GM12878 (cell line): ENCODE data around the gene ARL5C. TPM values are rescaled to one million over a fixed set of nuclear protein-coding genes. Genes with fewer than 3 reads are reported as not detected.

ENCODE experiments used
- CBX3 ChIP-seq: fragments of 200-600 bp; sonication (generic); IDR thresholded peaks from 2 replicates; pipeline ENCODE4 v1.6.1; 2016; ENCODE audit warnings: low read depth, borderline replicate concordance
- CBX5 ChIP-seq: sonication (generic); IDR thresholded peaks from 2 replicates; pipeline ENCODE4 v1.6.1; 2016; ENCODE audit warnings: low read depth, moderate library complexity, mild to moderate bottlenecking, inconsistent platforms
- CEBPB ChIP-seq, 2 experiments: fragments of 150-350 bp in 1 of 2; IDR thresholded peaks; 2 replicates each; pipeline ENCODE4 v1.6.1; 2012 to 2014; ENCODE audit warnings: low read depth in 2 of 2, low read length in 2 of 2, borderline replicate concordance in 1 of 2, inconsistent platforms in 1 of 2
- CHD2 ChIP-seq: IDR thresholded peaks from 2 replicates; pipeline ENCODE4 v1.6.1; 2011; ENCODE audit warnings: low read depth, low read length, improper control_type of control experiment, borderline replicate concordance
- GABPA ChIP-seq: IDR thresholded peaks from 2 replicates; pipeline ENCODE4 v1.6.1; 2014; ENCODE audit warnings: antibody characterized with exemption, low read depth, mild to moderate bottlenecking, inconsistent platforms
- HDGF ChIP-seq: fragments of 450-650 bp; IDR thresholded peaks from 2 replicates; pipeline ENCODE4 v1.6.1; 2016; ENCODE audit warnings: antibody characterized with exemption
- IKZF2 ChIP-seq, 2 experiments: fragments of 450-650 bp; IDR thresholded peaks; 2 replicates each; pipeline ENCODE4 v1.6.1; 2017; ENCODE audit warnings: mild to moderate bottlenecking in 2 of 2, moderate library complexity in 2 of 2
- IRF3 ChIP-seq: fragments of 450-650 bp; IDR thresholded peaks from 2 replicates; pipeline ENCODE4 v1.6.1; 2014; ENCODE audit warnings: mild to moderate bottlenecking
- IRF5 ChIP-seq: fragments of 450-650 bp; IDR thresholded peaks from 2 replicates; pipeline ENCODE4 v1.6.1; 2017; ENCODE audit warnings: borderline replicate concordance
- KAT2A ChIP-seq: conservative IDR thresholded peaks from 2 replicates; pipeline ENCODE4 v1.6.1; 2011; ENCODE audit warnings: low read depth, low read length; ENCODE audit not compliant: control insufficient read depth
- KLF5 ChIP-seq: fragments of 450-650 bp; IDR thresholded peaks from 2 replicates; pipeline ENCODE4 v1.6.1; 2014; ENCODE audit warnings: mild to moderate bottlenecking; ENCODE audit not compliant: partially characterized antibody
- MXI1 ChIP-seq: fragments of 150-350 bp; IDR thresholded peaks from 2 replicates; pipeline ENCODE4 v1.6.1; 2011; ENCODE audit warnings: low read depth, mild to moderate bottlenecking, inconsistent platforms, low read length, improper control_type of control experiment
- MYB ChIP-seq: fragments of 150-350 bp; IDR thresholded peaks from 2 replicates; pipeline ENCODE4 v1.6.1; 2014; ENCODE audit warnings: mild to moderate bottlenecking, low read depth, low read length, borderline replicate concordance
- NKRF ChIP-seq: fragments of 450-650 bp; conservative IDR thresholded peaks from 2 replicates; pipeline ENCODE4 v1.6.1; 2017; ENCODE audit warnings: mild to moderate bottlenecking, moderate library complexity
- NR2F1 ChIP-seq: fragments of 450-650 bp; conservative IDR thresholded peaks from 2 replicates; pipeline ENCODE4 v1.6.1; 2017; ENCODE audit warnings: mild to moderate bottlenecking
- RAD51 ChIP-seq: fragments of 450-650 bp; IDR thresholded peaks from 2 replicates; pipeline ENCODE4 v1.6.1; 2016; ENCODE audit warnings: moderate library complexity, mild to moderate bottlenecking, inconsistent platforms
- SRF ChIP-seq, 2 experiments: IDR thresholded peaks; 2 replicates each; pipeline ENCODE4 v1.6.1; 2011; ENCODE audit warnings: low read depth in 2 of 2, low read length in 2 of 2, mild to moderate bottlenecking in 1 of 2, moderate library complexity in 1 of 2
- STAT1 ChIP-seq: fragments of 450-650 bp; conservative IDR thresholded peaks from 2 replicates; pipeline ENCODE4 v1.6.1; 2014; ENCODE audit warnings: antibody characterized with exemption, mild to moderate bottlenecking
- SUZ12 ChIP-seq: fragments of 200-600 bp; sonication (generic); IDR thresholded peaks from one replicate; pipeline ENCODE4 v1.6.1; 2018; ENCODE audit warnings: antibody characterized with exemption, mild to moderate bottlenecking; ENCODE audit not compliant: unreplicated experiment
- TAF1 ChIP-seq: IDR thresholded peaks from 2 replicates; pipeline ENCODE4 v1.6.1; 2011; ENCODE audit warnings: mild to moderate bottlenecking, low read depth, low read length, borderline replicate concordance
- WRNIP1 ChIP-seq: IDR thresholded peaks from 2 replicates; pipeline ENCODE4 v1.6.1; 2011; ENCODE audit warnings: low read depth, low read length, improper control_type of control experiment, borderline replicate concordance
- ZNF687 ChIP-seq: fragments of 450-650 bp; IDR thresholded peaks from 2 replicates; pipeline ENCODE4 v1.6.1; 2017; ENCODE audit warnings: mild to moderate bottlenecking, moderate library complexity
- polyA plus RNA-seq, 11 experiments: library from polyadenylated mRNA; depleted of rRNA in 4 of 11; unstranded in 6 of 11; stranded (reverse) in 5 of 11; fragments of >200 nt; fragmentation: Nextera tagmentation in 4 of 11; fragmentation: Illumina TruSeq in 1 of 11; extraction: Ambion mirVana in 4 of 11; extraction: Trizol in 1 of 11; gene quantifications; 1 replicate in 1 of 11; 2 replicates in 10 of 11; pipeline versions ENCODE4 v1.2.1 to v1.2.3, GENCODE V29; 2011 to 2016; ENCODE audit warnings: inconsistent platforms in 2 of 11, missing spikeins in 2 of 11, low read depth in 1 of 11
- total RNA-seq, 4 experiments: library from RNA; depleted of rRNA in 3 of 4; stranded (reverse); fragments of >200 nt in 3 of 4; fragmentation: Illumina TruSeq in 1 of 4; extraction: Trizol in 1 of 4; gene quantifications; 2 replicates each; pipeline versions ENCODE4 v1.2.1 to v1.2.3, GENCODE V29; 2013 to 2021

The ARL5C gene
- total and polyA plus RNA-seq, 10 of the 15 experiments (the other 5 are each of a cell fraction or from before 2014, with no cell fraction given) = not detected

- peak; percentile 92 for TF ChIP-seq MXI1
- no peak for TF ChIP-seq ZNF687
- TF ChIP-seq GABPA = peak; percentile 62
- TF ChIP-seq STAT1 = peak; percentile 59; the same call in 1 of the 2 replicates
- TF ChIP-seq IKZF2 (IDR thresholded peaks at IDR 0.05) = no peak
- peak; percentile 99 for TF ChIP-seq KLF5
- TF ChIP-seq HDGF = no peak
- no peak for TF ChIP-seq WRNIP1
- TF ChIP-seq CEBPB (IDR thresholded peaks at IDR 0.05; ENCODE audit: borderline replicate concordance in 1 of 2, low read depth in 2 of 2, low read length in 2 of 2) = no peak
- TF ChIP-seq CBX3 = no peak
- no peak for TF ChIP-seq MYB
- TF ChIP-seq NKRF = peak; percentile 81
- TF ChIP-seq IRF5 = no peak
- no peak for TF ChIP-seq KAT2A
- no peak for TF ChIP-seq SUZ12
- peak; percentile 33; the same call in 1 of the 2 replicates for TF ChIP-seq CBX5
- no peak for TF ChIP-seq SRF (IDR thresholded peaks at IDR 0.05; ENCODE audit: low read depth in 2 of 2, low read length in 2 of 2)
- peak; percentile 8; the same call in 1 of the 2 replicates for TF ChIP-seq RAD51
- TF ChIP-seq CHD2 = 0 out of 2 replicates have a peak, but pooled peaks have one; percentile 29
- TF ChIP-seq IRF3 = peak; percentile 33; the same call in 1 of the 2 replicates
- peak; percentile 98 for TF ChIP-seq TAF1
- no peak; the same call in 1 of the 2 replicates for TF ChIP-seq NR2F1
Measured at GRCh38 chr17:39200070-39200879, 34.3 kb upstream of the ARL5C start, which contains the start of gene RPL19 (continued).
